HepG2 (cell line): ENCODE measurements around the gene SOX8. TPM values are rescaled to one million over a fixed set of nuclear protein-coding genes. Genes with fewer than 3 reads are reported as not detected.
"Not testable (repeated sequence)": the region's sequence is repeated elsewhere in the genome, so short reads cannot be mapped to it uniquely, and the experiment has no call there.

Experiments
- ATAC-seq: fragments of 200-7000 bp; cut with Tn5 transposase; 3 replicates; pipeline ENCODE4 v1.9.1; 2020; ENCODE audit warnings: mild to moderate bottlenecking, moderate library complexity
- BruUV-seq: library from RNA; stranded (reverse); fragments of 400-500 nt; replicated peaks from 2 replicates; lab custom pipeline; 2021; lab: Mats Ljungman, UMichigan
- CTCF ChIA-PET: fragments of 300-600 bp; formaldehyde crosslinking; extraction: SDS; loops from one replicate; lab custom pipeline; 2021; ENCODE audit warnings: low total read pairs, inconsistent platforms, low intra/inter-chr PET ratio; lab: Yijun Ruan, JAX
- POLR2A ChIA-PET: fragments of 350-600 bp; sonication (Branson Sonifier 250); formaldehyde crosslinking; loops from one replicate; lab custom pipeline; 2020; ENCODE audit warnings: antibody characterized with exemption, inconsistent platforms; lab: Yijun Ruan, JAX
- DNase-seq: peaks from one replicate; pipeline ENCODE4 v3.0.0-alpha.2; 2015; ENCODE audit warnings: low spot score
- FAIRE-seq: peaks from 3 replicates; lab custom pipeline; 2011; peaks lifted over from hg19 to GRCh38; lab: Jason Lieb, UNC
- H2AFZ ChIP-seq: one replicate; pipeline ENCODE4 v1.6.1; 2011; ENCODE audit warnings: low read length, inconsistent platforms
- H3K27ac ChIP-seq: fragments of 300-600 bp; 3 replicates; pipeline ENCODE4 v1.8.0; 2011; ENCODE audit warnings: mixed run types, mild to moderate bottlenecking, mixed read lengths, low read length, inconsistent platforms; ENCODE audit not compliant: insufficient read depth; ENCODE audit errors: extremely low read length
- H3K27me3 ChIP-seq, 2 experiments: fragments of 200-600 bp in 1 of 2; 2 replicates in 1 of 2; 3 replicates in 1 of 2; pipeline versions ENCODE4 v1.6.0 to v1.8.0; 2011; ENCODE audit warnings: low read length in 2 of 2, mild to moderate bottlenecking in 2 of 2, moderate library complexity in 2 of 2, inconsistent platforms in 1 of 2; ENCODE audit not compliant: insufficient read depth in 2 of 2, control insufficient read depth in 1 of 2
- H3K36me3 ChIP-seq, 2 experiments: fragments of 200-600 bp in 1 of 2; replicated peaks in 1 of 2; 2 replicates in 1 of 2; 3 replicates in 1 of 2; pipeline versions ENCODE4 v1.5.1 to v1.8.0; 2011; ENCODE audit warnings: low read length in 2 of 2, inconsistent platforms in 1 of 2; ENCODE audit not compliant: insufficient read depth in 2 of 2, control insufficient read depth in 1 of 2
- H3K4me1 ChIP-seq: 2 replicates; pipeline ENCODE4 v1.5.1; 2012; ENCODE audit warnings: low read length, inconsistent platforms; ENCODE audit not compliant: insufficient read depth
- H3K4me2 ChIP-seq: 2 replicates; pipeline ENCODE4 v1.6.0; 2011; ENCODE audit warnings: low read depth, low read length, inconsistent platforms
- H3K4me3 ChIP-seq, 3 experiments: fragments of 200-600 bp in 1 of 3; sonication (generic), shearing (Covaris generic) in 1 of 3; replicated peaks in 1 of 3; 2 replicates each; pipeline ENCODE4 v1.5.1; 2011 to 2016; ENCODE audit warnings: low read length in 3 of 3, inconsistent platforms in 2 of 3, low read depth in 2 of 3, mild to moderate bottlenecking in 2 of 3, control low read depth in 1 of 3, mixed read lengths in 1 of 3; ENCODE audit not compliant: insufficient read depth in 1 of 3
- H3K79me2 ChIP-seq: one replicate; pipeline ENCODE4 v1.6.1; 2011; ENCODE audit warnings: low read length, inconsistent platforms; ENCODE audit not compliant: insufficient read depth
- H3K9ac ChIP-seq: 2 replicates; pipeline ENCODE4 v1.6.0; 2011; ENCODE audit warnings: mild to moderate bottlenecking, low read depth, low read length, inconsistent platforms; ENCODE audit not compliant: insufficient read depth
- H3K9me3 ChIP-seq: 2 replicates; pipeline ENCODE4 v1.5.1; 2012; ENCODE audit warnings: mild to moderate bottlenecking, low read length
- H4K20me1 ChIP-seq: 2 replicates; pipeline ENCODE4 v1.6.0; 2011; ENCODE audit warnings: inconsistent platforms, mild to moderate bottlenecking, low read length, moderate library complexity; ENCODE audit not compliant: insufficient read depth
- WGBS: methylation state at CpG from one replicate; pipeline ENCODE4 v1.1.6; 2017; ENCODE audit warnings: low lambda C conversion rate; 5-methylcytosine and 5-hydroxymethylcytosine counted together
- in situ Hi-C: cut with HindIII; loops from 2 replicates; pipeline ENCODE4 v1.10.0; 2017; ENCODE audit warnings: low pct_unique_long_range_greater_than_20kb; ENCODE audit not compliant: extremely low pct_ligation_motif_present
- intact Hi-C: fragments of 100-400 bp; cut with micrococcal nuclease; formaldehyde crosslinking; loops from one replicate; pipeline ENCODE4 v1.10.0; 2022; ENCODE audit not compliant: unreplicated experiment
- polyA plus RNA-seq, 8 experiments: library from polyadenylated mRNA; depleted of rRNA in 3 of 8; stranded (reverse) in 7 of 8; unstranded in 1 of 8; fragments of >200 nt; fragmentation: Illumina TruSeq in 4 of 8; extraction: Trizol in 4 of 8; gene quantifications; 2 replicates each; pipeline versions ENCODE4 v1.2.1 to v1.2.3, GENCODE V29; 2011 to 2016; ENCODE audit warnings: low read depth in 4 of 8, missing spikeins in 1 of 8, mixed read lengths in 1 of 8; ENCODE audit not compliant: insufficient read depth in 1 of 8
- total RNA-seq, 5 experiments: library from RNA; depleted of rRNA; stranded (reverse); fragments of >200 nt; fragmentation: Illumina TruSeq; extraction: Trizol; gene quantifications; 2 replicates each; pipeline ENCODE4 v1.2.3, GENCODE V29; 2016; ENCODE audit warnings: low read depth in 1 of 5

Gene SOX8
- total and polyA plus RNA-seq, 2 of the 13 experiments (the other 11 are each of a cell fraction or from before 2014, with no cell fraction given) = 0.20 to 0.28 TPM

DNA sequence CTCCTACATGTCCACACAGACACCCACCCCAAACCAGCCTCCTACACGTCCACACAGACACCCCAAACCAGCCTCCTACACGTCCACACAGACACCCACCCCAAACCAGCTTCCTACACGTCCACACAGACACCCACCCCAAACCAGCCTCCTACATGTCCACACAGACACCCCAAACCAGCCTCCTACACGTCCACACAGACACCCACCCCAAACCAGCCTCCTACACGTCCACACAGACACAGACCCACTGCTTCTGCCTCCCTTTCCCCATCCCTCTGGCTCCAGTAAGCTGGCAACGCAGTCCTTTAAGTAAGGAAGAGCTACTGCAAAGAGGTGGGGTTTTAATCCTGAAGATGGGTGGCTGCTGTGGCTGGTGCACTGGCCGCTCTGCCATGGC lies 27.8 kb upstream of the SOX8 start:
- H3K4me2 ChIP-seq, in situ Hi-C loops, FAIRE-seq, H3K36me3 ChIP-seq, ATAC-seq, H3K79me2 ChIP-seq, H3K9ac ChIP-seq, DNase-seq, H2AFZ ChIP-seq, H4K20me1 ChIP-seq, BruUV-seq, CTCF ChIA-PET, H3K27ac ChIP-seq, H3K4me3 ChIP-seq, H3K4me1 ChIP-seq, POLR2A ChIA-PET, H3K9me3 ChIP-seq, H3K27me3 ChIP-seq, intact Hi-C loops: not testable (repeated sequence)
- 90% methylated on average over 4 of the region's 7 CpGs for WGBS

- BruUV-seq, H3K4me1 ChIP-seq, intact Hi-C loops, FAIRE-seq, H3K27ac ChIP-seq, H3K9ac ChIP-seq, H2AFZ ChIP-seq, POLR2A ChIA-PET, CTCF ChIA-PET, H3K36me3 ChIP-seq, H3K4me3 ChIP-seq, in situ Hi-C loops, H4K20me1 ChIP-seq, H3K27me3 ChIP-seq, ATAC-seq, DNase-seq, H3K79me2 ChIP-seq, H3K9me3 ChIP-seq, H3K4me2 ChIP-seq: not testable (repeated sequence)
- WGBS = 92% methylated on average over 27 of the region's 27 CpGs
Observed at GRCh38 chr16:955766-956165, 25.8 kb upstream of the SOX8 start.
